NCI-H748 (cell line): Measurements from ENCODE around the gene B3GALT5.
A peak's percentile ranks its signal among the peaks of the same experiment; 100 is the strongest.

Experiments used
- DNase-seq: peaks from one replicate; lab custom pipeline; 2025; ENCODE audit not compliant: unreplicated experiment; lab: John Stamatoyannopoulos, UW

The B3GALT5 gene

DNA sequence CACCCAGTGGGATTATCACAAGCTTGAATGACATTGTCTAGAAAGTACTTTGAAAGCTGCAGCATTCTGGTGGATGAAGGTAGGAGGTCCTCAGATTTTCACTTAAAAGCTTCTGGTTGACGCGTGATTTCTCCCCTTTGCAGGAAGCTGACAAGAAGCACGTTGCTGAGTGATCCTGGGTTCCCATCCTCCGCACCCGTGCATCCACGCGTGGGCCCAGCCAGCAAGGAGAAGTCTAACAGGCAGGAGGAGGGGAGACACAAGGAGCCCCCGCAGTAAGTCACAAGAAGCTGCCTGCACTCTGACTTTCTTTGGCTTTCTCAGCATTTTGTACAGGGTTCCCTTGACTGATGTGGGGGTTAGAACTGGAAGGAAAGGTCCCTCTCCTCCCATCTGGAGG, 7.8 kb upstream of the B3GALT5 start:
- no peak for DNase-seq

GRCh38 chr21:39610703-39611102, 2.0 kb upstream of the B3GALT5 start:
- DNase-seq = peak; percentile 23

GRCh38 chr21:39611551-39612190, 1.1 kb upstream of the B3GALT5 start:
- no peak for DNase-seq

GRCh38 chr21:39613041-39613934, 548 bp downstream of the B3GALT5 start:
- peak; percentile 54 for DNase-seq

DNA sequence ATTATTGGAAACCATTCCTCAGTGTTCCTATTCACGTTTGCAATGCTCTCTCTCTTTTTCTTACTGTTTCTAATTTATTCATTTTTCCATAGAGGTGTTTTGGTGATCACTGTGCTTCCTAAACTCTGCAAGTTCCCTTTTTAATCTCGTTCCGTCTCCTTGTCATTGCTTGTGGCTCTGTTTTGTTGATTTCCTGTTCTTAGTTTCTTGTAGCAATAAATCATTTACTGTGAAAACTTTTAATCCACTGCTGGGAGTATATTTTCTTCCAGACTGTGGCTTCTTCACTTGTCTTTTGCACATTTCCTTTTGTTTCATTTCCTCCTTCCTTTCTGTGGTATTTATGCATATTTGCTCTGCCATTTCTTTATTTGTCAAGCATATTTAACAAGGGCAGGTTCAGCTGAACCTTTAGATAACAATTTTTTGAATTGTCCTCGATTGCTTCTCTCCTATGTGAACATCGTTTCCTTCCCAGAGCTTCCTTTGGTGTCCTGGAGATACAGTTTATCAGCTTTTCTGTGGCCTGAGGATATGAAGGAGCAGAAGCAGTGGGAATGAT, 3.6 kb downstream of the B3GALT5 start:
- DNase-seq = no peak

DNA sequence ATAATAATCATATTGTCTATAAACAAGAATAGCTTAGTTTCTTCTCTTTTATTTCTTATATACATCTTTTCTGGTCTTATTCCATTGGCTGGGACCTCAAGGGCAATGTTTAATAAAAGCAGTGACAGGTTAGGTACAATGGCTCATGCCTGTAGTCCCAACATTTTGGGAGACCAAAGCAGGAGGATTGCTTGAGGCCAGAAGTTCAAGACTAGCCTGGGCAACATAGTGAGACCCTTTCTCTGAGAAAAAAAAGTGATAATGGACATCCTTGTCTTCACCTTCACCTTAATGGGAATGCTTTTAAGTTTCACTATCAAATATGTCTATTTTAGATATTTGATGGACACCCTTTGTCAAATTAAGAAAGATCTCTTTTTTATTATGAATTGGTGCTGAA, 8.1 kb downstream of the B3GALT5 start:
- DNase-seq = no peak

- no peak for DNase-seq
Measured at GRCh38 chr21:39625211-39625895, 12.6 kb downstream of the B3GALT5 start.

- DNase-seq = no peak
Measured at GRCh38 chr21:39628385-39628784, 15.6 kb downstream of the B3GALT5 start.

DNA sequence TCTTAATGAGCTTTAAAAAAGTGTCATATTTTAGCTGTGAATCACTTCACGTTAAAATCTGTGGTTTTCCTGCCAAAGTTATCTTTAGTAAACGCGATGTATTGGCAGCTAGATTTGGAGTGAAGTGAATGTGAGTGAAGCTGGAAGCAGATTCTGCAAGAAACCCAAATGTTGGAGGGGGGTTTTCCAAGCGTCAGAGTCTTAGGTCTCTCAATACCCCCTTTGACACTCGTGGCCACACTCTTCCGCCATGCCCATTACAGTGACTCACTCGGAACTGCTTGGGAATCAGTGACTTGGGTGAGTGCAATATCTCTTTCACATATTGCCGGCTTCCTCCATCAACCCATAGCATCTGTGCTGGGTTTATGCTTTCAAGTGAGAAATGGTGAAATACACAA, 17.5 kb downstream of the B3GALT5 start:
- no peak for DNase-seq

DNA sequence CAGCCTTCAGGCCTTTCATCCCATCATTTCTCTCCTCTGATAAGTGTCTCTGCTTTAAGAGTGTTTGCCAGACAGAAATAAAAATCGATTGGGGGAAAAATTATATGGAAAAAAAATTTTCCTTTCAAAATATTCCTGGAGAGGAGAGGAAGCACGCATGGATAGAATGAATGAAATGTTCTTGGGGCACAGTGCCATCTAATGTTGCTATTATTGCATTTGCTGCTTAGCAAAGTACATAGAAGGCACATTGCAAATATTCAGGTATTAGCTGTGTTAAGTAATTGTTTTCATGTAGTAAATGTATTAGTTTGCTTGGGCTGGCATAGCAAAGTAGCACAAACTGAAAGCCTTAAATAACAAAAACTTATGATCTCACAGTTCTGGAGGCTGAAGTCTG, 18.1 kb downstream of the B3GALT5 start:
- no peak for DNase-seq

GRCh38 chr21:39631842-39632562, 19.3 kb downstream of the B3GALT5 start:
- DNase-seq = no peak

- no peak for DNase-seq
Measured at GRCh38 chr21:39632796-39633442, 20.2 kb downstream of the B3GALT5 start.

DNA sequence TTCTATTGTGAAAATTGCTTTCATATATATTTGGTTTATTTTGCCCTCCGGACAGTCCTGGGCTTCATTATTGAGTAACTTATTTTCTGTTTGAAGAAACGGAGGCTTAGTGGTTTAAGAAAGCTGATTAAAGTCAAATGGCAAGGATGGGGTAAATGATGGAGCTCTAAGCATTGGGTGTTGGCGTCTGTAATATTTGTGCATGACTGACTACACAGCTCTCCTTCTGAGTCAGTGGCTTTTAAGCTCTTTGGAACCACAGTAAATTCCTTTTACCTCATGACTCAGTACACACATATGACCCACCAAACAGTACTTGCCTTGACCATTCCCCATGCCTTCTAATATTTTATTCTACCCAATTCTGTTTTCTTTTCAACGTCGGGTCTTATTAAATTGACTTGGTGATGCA, 21.0 kb downstream of the B3GALT5 start:
- DNase-seq = no peak

DNA sequence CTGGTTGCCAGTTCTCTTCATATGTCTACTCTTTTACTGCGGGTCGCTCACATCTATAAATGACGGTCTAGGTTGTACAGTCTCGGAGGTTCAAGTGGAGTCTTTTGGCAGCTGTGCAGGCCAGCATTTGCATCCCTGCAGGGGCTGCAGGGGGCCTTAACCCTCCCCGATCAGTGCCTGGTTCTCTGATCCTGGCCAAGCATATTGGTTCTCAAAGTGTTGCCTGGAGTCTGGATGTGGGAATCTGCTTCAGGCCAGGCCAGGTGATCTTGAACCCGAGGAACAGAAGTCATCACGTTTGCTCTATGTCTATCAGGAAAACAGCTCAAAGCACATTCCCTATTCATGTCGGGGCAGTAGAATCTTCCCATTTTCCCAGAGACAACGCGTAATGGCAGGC, 21.8 kb downstream of the B3GALT5 start:
- no peak for DNase-seq

- DNase-seq = peak; percentile 82
Measured at GRCh38 chr21:39637197-39637970, 24.6 kb downstream of the B3GALT5 start.

DNA sequence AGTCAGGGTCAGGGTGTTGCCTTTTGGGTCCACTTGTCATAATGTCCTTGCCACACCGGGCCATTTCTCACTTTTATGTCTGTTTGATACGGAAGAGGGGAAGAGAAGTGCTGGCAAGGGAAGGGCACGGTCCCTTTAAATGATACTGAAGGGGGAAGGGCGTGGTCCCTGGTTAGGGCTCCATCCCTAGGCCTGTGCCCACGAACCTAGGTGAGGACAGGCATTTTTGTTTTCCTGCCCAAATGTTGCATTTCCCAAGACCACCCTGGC, 25.2 kb downstream of the B3GALT5 start:
- peak; percentile 56 for DNase-seq

- DNase-seq = peak; percentile 17
Measured at GRCh38 chr21:39638281-39638680, 25.5 kb downstream of the B3GALT5 start.

- DNase-seq = no peak
Measured at GRCh38 chr21:39640754-39641153, 28.0 kb downstream of the B3GALT5 start.

- no peak for DNase-seq
Measured at GRCh38 chr21:39641827-39642450, 29.2 kb downstream of the B3GALT5 start.
